ENCODE data around the gene IHH. TPM values are rescaled to one million over a fixed set of nuclear protein-coding genes. Genes with fewer than 3 reads are reported as not detected.
A peak's percentile ranks its signal among the peaks of the same experiment; 100 is the strongest.

IHH gene
- polyA plus RNA-seq, 5 donors: 1.2 to 3.7 (median 2.1) TPM

DNA sequence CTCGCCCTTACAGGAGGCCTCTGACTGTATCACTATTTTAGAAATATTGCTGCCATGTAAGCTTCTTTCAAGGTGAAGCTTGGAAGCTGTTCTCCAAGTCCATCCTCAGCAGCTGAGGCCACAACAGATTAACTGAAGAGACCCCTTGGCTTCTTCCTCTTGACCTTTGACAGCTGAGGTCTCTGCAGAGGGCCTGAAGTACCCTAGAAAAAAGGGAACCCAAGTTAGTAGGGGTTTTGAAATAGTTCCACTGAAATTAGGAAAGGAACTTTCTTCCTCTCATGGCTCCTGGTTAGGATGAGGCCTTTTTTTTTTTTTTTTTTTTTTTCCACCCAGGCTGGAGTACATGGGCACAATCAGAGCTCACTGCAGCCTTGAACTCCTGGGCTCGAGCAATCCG, 15.5 kb upstream of the IHH start:
- DNase-seq: no peak

DNA sequence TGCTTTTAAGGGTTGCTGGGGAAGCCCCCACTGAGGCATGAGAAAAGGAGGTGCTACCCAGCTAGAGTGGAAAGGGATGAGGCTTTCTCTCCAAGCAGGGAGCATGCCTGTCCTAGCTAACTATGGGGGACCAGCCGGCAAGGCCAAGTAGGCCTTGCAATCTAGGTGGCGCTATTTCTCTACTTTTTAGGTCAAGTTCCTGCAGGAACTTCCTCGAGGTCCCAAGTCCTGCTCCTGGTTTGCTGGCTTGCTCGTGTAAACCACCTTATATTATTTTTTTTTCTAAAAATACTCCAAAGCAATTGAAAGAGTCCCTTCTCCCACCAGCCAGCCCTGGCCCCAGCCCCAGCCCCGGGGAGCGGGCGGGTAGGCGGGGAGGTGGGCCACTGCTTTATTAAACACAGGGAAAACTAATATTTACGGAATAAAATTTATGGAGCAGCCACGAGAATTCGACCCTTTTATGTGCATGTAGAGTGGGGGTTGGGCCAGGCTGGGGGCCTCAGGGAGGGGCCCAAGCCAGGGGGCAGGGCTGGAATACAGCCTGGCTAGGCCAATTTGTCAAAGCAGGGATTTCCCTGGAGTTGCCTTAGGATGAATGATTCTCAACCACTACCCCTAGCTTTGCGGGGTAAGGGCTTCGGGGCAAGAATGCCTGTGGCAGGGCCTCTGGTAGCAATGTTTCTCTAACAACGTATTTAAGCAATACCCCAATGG, 12.8 kb upstream of the IHH start:
- peak in 1 of 2 donors; percentile 48 for DNase-seq

DNA sequence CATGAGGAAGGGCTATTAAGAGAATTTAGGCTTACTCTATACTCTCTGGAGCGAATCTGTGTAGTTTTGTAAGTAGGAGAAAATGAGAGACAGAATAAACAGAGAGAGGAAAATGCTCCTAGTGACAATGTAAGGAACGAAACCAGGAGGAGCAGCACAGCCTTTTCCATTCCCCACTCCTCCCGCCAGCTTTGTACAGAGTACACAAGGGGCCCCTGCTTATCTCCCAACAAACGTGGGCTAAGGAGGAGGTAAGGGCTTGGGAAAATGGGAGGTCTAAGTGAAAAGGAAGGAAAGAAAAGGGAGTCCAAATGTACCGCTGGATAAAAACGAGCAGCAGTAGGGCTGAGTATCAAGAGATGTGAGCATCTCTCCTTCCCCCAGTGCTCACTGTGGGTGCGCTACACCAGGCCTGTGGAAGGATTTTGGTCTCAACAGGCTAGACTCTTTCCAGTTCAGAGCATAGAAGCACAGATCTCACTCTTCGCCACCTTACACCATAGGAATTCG, 12.1 kb upstream of the IHH start:
- no peak for DNase-seq

DNA sequence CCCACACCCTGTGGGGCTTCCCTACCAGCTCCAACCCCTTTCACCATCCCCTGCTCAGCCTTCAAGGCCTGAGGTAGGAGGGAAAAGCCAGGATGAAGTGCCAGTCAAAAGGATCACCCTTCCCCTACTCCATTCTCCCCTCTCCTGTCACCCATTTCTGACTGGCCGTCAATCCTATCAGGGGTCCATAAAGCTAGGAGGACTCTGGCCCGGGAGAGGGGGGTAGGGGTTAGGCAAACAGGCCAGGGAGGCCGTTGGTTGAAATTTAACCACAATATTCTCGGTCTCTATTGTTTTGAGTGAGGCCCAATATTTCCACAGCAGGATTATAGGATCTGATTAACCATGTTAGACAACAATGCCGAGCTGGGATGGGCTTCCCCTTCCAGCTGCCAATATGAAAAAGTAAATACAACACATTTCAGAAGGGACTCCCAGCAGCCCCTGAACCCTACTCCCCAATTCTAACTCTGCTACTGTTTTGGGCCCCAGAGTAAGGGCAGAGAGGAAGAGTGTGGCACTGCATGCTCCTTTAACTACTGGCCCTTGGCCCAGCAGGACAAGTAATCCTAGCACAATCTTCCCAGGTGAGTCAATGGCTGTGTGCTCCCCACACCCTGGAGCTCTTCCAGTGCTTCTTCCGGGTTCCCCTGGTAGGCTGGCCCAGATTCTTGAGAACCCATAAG, 10.6 kb upstream of the IHH start:
- no peak for DNase-seq

DNA sequence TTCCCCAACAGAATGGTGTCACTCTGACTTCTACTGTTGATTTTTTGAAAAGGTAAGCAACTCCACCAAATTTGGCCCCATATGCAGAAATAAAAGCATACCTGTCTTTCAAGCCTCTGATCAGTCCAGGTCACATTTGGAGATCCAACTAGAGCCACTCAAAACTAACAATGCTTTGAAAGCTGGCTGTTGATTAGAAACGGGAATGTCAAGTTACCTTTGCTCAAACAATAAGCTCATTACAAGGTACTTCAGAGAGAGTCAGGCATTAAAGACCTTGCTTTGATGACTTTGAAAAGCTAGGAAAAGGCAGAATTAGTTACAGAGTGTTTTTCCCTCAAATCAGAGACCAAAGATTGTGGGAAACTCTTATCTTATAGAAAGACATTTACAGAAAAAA, 4.8 kb upstream of the IHH start:
- no peak for DNase-seq

DNA sequence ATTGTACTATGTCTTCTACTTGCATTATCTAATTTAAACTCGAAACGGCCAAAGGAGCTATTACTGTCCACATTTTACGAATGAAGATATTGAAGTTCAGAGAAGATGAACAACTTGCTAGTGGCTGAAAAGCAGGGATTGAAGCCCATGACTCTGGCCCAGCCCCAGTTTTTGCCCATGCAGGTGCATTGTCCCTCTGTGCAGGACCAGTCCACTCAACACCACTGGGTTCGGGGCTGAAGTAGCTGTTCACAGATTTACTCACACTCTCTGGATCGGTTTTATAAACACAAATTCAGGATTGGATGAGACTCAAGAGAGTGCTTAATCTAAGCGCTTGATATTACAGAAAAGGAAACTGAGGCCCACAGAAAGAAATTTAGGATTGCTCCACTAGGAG, 1.4 kb upstream of the IHH start:
- no peak for DNase-seq

DNA sequence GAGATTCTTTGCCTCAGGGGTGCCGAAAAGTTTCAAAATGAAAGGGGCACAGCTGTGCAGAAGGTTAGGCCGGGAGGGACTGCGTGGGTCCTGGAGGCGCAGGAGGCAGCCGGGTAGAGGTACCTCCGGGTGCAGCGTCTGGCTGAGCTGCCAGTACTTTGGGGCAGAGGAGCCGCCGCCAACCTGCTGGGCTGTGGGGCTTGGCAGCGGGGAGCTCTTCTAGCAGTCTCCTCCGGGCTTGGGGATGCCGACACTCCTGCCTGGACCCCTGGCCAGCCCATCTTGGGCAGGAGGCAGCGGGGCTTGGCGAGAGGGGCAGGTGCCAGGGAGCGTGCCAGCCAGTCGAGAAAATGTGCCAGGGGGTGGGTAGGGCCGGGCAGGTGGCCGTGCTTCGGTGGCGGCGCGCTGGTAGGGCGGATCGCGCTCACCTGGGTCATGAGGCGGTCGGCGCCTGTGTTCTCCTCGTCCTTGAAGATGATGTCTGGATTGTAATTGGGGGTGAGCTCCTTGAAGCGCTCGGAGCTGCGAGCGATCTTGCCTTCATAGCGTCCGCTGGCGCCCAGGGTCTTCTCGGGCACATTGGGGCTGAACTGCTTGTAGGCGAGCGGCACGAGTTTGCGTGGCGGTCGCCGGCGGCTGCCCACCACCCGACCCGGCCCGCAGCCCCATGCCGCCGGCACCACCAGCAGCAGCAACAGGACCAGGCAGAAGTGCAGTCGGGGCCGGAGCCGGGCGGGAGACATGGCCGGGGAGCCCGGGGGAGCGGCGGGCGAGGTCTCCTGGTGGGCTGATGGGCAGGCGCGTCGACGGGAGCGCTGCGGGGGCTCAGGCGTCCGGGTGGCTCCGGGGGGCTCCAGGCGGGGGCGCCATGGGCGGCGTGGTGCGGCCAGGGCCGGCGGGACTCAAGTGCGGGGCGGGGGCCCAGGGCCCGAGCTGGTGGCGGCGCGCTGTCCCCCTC, 717 bp downstream of the IHH start:
- DNase-seq: no peak

DNA sequence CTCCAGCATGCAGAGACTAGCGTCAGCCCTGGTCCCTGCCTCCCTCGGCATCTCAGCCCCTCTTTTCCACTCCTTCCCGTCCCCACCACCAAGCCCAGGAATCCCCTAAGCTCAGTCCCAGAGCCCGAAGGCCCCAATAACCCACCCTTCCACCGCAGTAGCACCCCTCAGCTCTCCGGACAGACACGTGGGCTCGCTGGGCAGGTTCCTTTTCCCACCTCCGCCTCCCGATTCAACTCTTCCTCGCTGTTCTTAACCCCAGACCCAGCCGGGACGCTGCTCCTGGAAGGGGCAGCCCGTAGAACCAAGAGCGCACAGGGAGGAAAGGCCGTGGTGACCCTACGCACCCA, 1.4 kb downstream of the IHH start:
- DNase-seq: no peak

DNA sequence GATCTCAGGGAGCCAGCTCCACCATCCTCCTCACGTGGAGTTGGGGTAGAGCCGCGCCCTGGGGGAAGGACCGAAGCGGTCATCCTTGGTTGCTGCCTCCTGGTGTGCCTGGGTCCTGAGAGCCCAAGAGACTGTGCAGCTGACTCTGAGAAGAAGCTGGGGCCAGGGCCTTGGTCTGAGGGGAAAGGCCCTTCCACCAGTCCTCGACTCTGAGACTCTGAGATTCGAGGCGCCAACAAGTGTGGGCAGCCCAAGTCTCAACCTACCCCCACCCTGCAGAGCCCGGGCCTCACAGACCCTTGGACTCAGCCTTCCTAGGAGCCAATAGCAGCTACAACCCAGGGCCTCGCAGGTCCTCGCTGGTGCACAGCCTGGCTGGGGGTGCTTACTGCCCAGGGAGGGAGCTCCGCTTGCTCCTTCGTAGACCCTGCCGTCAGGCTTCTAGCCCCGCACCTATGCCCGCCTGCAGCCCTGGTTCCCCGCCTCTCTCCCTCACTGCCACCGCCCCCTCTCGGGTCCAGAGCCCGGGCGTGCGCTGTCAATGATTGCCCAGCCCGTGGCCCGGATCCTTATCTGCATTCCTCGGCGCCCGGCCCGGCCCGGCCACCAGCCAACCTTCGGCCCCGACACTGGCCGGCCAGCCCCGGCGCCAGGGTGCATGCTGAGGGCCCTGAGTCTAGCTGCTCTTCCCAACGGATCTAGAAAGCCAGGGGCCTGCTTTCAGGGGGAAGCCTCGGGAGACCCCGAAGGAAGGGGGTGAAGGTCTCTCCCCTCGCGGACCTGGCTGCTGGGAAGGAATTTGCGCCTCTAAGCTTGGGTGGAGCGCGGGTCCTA, 2.0 kb downstream of the IHH start:
- no peak for DNase-seq

DNA sequence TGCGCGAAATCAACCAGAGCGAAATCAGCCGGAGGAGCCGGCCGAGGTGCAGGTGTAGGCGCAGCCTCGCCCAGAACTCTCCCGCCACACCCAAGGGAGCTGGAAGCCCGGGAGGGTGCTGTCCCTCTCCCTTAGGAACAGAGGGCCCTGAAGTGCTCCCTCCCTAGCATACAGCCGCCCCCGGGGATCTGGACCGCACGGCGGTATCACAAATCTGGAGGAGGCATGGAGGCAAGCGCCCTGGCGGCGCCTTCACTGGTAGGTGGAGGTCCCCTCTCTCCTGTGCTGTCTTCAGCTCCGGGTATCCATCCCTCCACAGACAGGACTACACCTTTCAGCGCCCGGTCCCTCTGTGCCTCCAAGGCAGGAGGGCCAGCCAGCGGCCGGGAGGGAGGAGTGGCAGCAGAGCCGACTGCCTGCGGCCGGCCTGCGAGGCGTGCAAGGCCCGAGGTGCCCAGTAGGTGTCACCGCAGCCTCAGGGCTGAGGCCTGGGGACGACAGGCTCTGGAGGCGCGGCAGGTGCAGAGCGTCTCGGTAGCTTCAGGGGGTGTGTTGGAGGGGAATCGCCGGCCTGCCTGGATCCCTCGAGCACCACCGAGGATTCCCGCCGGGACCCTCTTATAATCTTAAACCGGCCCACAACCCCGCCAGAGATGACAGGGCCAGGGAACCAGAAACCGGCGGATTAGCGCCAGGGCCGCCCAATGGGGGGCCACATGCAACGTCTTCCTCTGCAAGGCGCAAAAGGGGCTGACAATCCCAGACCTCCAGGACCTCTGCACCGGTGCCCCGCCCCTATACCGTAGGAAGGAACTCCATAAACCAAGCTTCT, 2.8 kb downstream of the IHH start:
- peak in 1 of 2 donors; percentile 61 for DNase-seq

DNA sequence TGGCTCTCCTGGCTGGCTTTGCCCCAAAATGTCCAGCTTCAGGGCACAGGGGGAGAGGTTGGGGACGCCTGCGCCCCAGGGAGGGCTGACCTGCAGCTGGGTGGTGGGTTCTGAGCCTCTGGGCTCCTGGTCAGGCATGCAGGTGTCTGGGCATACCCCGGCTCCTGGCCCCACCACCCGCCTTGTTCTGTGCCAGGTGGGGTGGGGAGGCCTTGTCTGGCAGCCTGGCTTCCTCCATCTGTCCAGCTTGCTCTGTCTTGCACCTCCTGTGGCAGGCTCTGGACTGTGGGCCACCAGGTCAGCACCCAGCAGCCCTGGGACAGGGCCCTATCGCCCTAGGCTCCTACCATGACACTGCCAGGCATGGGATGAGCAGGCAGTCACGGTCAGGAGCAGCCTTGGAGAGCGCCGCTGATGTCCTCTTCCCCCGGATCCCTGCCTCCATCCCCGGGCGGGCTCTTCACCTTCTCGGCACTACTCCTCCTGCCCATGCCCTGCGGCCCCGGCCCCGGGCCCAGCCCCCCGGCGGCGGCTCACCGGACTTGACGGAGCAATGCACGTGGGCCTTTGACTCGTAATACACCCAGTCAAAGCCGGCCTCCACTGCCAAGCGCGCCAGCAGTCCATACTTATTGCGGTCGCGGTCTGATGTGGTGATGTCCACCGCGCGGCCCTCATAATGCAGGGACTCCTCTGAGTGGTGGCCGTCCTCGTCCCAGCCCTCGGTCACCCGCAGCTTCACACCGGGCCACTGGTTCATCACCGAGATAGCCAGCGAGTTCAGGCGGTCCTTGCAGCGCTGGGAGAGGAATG, 3.6 kb downstream of the IHH start:
- DNase-seq: no peak

DNA sequence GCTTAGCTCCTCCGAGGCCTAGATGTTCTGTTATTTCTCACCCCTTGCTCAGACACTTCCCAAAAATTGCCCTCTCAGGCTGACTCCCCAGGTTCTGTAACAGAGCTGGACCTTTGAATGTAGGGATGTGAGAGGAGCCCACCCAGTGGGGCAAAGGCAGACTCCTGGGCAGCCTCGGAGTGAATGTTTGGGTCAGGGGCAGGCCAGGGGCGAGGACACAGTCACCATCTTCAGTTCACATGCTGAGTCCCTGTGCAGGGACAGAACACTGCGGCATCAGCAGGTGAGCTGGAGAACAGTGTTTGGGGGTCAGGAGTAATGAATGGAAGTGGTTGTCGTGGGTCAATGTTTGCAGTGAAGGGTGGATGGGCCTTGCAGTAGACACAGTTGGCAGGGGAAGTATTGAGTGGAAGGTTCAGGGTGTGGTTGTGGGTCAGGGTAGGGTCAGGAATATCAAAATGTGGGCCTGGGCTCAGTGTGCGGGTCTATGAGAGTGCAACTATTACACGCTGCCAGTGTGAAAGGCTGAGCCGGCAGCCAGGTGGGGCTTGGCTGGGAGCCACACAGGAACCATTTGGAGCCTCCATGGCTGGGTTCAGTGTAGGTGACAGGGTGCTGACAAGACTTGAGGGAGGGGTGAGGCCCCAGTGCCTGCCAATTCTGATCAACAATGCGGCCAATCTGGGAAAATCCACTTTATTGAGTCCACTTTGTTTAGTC, 4.4 kb downstream of the IHH start:
- no peak for DNase-seq

DNA sequence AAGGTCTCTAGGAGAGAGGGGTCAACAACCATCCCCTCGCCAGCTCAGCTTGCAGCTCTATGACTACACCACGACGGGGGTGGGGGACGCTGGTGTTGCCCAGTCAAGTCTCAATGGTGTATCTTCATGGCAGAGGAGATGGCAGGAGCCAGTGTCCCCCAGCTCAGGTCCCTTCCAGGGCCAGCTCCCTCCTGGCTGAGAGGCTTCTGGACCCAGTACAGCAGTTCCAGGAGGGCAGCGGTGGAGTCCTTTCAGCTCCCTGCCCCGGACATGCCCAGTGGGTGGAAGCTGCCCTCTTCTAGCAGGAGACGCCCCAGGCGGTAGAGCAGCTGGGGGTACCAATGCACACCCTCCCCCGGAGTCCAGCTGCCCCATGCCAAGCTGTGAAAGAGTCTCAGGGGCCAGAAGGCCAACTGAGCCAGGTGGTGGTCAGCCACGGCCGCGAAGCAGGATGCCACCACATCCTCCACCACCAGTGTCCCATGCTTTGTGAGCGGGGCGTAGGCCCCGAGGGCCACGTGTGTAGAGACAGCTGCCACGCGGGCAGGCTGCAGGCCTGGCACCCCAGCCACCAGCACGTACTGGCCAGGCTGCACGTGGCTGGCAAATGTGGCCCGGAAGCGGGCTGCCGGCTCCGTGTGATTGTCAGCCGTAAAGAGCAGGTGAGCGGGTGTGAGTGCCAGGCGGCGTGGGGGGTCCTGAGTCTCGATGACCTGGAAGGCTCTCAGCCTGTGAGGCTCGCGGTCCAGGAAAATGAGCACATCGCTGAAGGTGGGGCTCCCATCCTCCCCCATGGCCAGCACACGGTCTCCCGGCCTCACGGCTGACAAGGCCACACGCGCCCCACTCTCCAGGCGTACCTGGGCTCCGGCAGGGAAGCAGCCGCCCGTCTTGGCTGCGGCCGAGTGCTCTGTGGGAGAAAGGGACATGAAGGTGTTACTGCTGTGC, 5.5 kb downstream of the IHH start:
- DNase-seq: no peak

DNA sequence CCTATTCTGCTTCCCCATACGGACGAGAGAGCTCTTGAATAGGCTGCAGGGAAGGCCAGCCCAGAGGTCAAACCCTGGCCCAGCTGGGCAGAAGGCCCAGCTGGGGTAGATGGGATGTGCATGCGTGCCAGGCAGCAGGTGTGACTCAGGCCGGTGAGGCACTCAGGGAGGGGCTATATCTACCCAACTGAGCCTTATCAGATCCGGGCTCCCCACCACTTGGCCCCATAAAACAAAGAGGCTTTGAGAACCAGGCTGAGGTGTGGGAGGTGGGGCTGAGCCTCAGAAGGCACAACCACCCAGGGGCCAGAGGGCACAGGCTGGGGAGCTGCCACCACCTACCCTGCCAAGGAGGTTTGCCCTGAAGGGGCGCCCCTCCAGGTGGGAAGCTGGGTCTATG, 11.4 kb downstream of the IHH start:
- DNase-seq: no peak

DNA sequence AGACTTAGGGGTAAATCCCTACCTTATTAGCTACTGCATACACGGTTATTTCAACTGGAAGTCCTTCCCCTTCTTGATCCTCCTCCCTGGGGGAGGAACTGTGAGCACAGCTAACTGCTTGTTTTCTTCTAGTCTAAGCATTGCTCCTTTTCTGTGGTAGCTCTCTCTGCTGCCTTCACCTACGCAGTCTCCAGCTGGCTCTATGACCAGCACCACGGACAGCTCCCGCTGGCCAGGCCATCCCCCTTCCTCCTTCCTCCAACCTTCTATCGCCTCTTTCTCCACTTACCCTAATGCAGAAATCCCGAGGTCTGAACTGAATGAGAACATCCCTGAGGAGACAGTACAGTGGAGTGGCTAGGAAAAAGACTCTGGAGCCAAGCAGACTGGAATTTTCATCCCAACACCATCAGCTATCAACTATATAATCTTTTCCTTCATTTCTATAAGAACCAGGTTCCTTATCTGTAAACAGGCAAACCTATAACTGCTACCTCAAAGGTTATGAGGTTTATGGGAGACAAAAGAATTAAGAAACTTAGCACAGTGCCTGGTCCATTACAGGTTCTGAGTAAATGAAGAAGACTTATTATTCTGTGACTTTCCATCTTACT, 14.7 kb downstream of the IHH start:
- DNase-seq: no peak

DNA sequence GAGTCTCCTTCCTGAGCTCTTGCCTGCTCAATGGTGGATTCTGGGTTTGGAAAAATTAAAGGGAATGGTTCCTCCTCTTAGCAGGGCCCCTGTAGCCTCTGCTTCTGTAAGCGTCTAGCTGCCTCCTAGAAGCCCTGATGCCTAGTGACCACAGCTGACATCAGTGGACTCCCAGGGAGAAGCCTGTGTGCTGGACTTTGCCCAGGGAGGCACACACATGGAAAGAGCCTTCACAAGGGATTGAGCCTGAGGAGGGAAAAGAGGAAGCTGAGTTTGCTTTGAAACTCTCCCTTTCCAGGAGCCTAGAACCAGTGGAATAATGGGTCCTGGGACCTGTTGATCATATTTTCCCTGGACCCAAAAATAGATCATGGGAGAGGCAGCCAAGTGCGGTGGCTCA, 18.0 kb downstream of the IHH start:
- no peak for DNase-seq

DNA sequence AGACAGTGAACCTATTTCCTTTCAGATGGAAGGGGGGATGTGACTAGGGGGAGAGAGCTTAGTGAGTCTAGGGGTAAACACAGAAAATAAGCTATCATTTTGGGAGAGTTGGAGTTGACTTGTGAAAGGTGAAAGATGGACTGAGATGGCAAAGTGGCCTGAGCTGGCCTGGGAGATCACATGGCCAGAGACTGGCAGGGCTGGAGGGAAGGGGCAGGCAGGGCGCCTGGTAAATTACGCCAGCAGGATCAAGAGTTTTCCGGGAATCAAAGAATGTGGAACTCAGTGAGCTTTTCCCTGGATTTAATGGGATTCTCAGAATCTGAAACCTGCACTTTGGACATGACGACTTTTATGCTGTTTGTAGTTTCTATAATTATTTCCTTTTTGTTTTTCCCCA, 18.6 kb downstream of the IHH start:
- DNase-seq: no peak

Measured in right lung (tissue), 5 donors.